Measurements from ENCODE around the gene ANKRD12.
A peak's percentile ranks its signal among the peaks of the same experiment; 100 is the strongest.

The ANKRD12 gene

DNA sequence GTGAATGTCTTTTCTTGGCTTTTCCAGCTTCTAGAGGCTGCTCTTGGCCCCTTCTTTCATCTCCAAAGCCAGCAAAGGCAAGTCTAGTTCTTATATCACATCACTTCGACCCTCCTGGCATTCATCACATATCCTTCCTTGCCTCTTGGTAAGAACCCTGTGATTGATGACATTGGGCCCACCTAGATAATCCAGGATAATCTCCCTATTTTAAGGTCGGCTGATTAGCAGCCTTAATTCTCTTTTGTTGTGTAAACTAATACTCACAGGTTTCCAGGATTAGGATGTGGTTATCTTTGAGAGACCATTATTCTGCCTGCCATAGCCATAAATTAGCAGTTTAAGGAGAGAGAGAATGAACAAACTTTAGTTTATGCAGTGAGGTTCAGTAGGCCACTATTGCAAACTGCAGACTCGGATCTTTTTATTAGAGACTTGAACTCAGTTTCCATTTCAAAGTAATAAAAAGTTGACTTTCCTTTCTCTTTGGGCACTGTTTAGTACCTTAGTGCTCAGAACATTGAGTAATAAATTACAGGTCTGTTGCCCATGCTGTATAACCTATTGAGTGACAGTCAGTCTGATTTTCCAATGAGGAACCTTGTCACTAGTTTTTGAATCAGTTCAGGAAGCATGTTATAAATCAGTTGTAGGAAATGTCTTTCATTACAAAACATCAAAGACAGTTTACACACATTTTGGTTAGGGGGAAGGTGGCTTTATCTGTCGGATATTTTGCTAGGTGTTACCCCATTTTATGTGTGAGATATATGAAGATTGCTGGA is 29.6 kb upstream of the ANKRD12 start:
- DNase-seq, result no peak

DNA sequence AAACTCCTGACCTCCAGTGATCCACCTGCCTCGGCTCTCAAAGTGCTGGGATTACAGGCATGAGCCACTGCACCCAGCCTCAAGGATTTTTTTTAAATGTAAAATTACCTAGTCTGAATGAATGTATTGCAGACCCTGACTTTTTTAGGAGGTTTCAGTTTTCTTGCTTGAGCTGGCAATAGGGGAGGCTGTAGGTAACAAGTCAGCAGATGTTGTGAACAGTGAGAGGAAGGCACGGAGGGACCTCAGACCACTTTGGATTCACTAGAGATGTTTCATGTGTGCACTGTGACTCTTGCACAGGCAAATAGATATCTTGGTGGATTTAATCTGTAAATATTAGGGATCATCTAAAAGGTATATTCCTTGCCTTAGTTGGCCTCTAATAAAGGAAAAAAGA is 27.7 kb upstream of the ANKRD12 start:
- DNase-seq, result no peak

DNA sequence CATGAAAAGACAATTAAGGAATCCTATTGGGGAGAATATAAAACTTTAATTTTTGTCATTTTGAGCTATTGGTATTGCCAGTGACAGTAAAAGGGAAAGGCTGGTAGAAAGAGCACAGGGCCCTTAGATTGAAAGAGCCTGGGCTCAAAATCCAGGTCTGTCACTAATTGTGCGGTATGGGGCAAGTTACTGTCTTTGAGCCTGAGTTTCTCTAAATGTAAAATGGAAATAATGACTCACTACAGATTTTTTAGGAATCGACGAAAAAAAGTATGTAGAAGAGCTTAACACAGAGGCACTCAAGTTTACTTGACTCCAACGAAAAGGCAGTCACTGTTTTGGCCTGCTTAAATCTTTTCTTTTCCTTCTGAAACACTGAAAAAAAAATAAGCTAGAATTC is 27.1 kb upstream of the ANKRD12 start:
- DNase-seq, result no peak

DNA sequence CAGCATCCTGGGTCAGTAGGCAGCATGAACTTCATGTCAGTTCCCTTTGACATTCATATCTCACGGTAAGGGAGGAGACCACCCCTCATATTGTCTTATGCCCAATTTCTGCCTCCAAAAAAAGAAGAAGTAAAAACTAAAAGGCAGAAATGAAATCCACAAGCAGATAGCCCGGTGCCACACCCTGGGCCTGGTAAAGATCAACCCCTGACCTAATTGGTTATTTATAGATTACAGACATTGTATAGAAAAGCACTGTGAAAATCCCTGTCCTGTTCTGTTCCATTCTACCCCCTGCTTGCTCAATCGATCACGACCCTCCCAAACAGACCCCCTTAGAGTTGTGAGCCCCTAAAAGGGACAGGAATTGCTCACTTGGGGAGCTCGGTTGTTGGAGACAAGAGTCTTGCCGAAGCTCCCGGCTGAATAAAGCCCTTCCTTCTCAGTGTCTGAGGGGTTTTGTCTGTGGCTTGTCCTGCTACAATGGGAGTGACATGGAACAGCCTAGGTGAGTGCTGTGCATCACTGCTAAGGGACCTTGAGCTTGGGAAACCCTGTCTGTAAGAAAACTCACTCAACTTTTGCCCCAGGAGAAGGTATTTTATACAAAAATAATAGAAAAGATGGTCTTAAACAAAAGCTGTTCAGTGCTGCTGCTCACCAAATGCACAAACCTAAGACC is 23.0 kb upstream of the ANKRD12 start:
- DNase-seq, result no peak

DNA sequence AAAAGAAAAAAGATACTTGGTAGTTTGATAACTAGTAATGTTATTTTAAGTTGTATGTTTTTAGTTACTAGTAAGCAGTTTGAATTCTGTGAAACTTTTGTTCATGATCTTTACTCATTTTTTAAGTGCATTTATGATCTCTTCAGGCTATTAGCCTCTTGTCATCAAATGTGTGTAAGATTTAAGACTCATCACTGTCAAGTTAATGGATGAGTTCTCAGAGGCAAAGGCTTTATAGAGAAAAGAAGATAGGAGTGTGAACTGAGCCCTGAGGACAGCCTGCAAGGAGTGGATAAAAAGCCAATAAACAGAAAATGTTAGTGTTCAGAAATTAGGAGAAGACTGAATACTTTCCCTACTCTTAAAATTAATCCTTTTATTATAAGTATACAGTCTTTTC is 20.6 kb upstream of the ANKRD12 start:
- no peak for DNase-seq

DNA sequence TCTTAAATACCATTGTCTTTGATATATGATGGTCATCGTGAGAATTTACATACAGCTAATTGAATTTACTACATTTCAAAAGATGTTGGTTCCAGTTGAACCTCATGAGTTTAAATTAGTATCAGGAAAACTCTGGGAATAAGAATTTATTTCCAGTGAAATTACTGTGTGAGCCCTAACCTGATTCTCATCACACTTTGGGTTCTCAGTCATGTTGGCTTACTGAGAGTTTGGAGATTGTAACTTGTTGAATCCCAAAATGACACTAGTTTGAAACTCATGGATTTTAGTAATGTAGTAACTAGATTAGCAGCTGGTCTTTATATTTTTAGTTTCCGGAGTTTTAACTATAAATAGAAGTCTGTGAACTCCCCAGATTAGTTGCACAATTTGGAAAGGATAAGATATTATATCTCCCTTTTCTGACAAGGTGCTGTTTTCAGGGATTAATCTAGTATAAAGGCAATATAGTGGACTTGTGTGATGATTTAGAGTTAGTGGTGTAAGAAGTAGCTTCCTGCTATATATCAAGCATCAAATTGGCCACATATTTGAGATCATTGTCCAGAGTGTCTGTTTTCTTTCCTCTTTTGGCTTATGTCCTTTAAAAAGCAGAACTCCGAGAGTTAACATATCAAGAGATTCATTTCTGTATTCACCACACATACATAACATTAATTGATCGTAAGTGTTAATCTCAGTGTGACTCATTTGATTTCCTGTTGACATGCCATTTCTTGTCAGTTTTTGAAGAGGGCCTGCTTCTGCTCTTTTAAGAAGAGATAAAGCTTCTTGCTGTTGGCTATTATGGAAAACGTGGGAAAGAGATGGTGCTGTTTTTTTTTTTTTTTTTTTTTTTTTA is 18.4 kb upstream of the ANKRD12 start:
- DNase-seq, result no peak

DNA sequence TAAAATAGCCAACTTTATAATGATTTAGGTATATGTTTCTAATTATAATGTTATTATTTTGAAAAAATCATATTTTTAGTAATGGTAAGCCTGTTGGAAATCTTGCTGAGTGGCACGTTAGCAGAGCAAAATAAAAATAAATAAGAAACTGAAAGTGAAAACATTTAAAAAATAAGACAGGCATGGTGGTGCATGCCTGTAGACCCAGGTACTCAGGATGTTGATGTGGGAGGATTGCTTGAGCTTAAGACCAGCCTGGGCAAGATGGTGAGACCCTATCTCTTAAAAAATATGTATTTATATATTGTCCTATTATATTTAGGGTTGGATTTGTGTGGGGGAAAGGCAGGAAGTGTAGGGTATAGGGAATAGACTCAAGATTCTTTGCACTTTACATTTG is 15.8 kb upstream of the ANKRD12 start:
- no peak for DNase-seq

DNA sequence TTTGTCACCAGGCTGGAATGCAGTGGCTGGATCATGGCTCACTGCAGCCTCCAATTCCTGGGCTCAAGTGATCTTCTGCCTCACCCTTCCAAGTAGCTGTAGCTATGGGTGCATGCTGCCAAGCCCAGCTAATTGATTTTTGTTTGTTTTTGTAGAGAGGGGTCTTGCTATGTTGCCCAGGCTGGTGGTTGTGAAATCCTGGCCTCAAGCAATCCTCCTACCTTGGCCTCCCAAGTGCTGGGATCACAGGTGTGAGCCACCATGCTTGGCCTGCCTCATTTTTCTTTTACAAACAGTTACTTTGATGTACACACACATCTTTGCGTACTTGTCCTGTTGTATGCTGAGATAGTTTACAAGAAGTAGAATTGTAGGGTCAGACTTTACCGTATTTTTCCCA is 13.1 kb upstream of the ANKRD12 start:
- no peak for DNase-seq

DNA sequence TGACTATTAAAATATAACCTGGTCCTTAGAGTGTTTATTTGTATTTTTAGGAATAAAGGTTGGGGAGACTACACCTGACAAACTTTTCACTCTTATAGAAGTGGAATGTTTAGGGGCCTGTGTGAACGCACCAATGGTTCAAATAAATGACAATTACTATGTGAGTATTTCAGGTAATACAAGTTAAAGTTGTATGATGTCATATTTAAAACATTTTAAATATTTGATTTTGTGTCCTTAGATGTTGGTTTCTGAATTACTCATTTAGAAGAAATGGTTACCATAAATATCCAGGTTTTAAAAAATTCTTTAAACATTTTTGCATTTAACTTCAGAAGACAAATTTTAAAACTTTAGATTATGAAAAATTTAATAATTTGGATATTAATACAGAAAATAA is 11.8 kb upstream of the ANKRD12 start:
- no peak for DNase-seq

DNA sequence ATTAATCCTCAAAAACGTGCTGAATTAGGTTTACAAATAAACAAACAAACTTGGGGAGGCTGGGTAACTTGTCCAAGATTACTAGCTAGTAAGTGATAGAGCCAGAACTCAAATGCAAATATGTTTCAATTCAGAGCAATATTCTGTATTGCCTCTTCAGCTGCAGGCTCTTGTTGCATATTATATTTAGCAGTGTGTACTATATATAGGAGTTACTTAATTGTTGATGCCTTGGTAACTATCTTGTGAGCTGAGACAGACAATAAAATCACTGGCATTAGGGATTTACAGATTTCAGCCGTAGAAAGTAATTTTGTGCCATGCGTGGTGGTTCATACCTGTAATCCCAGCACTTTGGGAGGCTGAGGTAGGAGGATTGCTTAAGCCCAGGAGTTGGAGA is 10.2 kb upstream of the ANKRD12 start:
- DNase-seq, result no peak

DNA sequence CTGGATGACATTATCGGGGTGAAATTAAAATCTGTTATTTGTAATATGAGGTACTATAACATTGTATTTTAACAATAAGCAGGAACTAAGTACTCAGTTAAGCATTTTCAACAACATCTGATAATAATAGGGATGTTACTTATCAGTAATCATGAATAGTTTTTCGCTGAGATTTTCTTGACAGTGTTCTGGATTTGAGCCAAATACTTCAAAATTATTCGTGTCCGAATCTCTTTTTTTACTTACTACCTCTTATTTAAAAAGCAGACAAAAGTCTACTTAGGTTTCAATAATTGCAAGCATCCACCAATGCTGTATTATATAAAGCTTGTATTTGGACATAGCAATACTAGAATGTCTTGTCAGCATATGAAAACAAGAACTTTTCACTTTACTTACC is 6.4 kb upstream of the ANKRD12 start:
- no peak for DNase-seq

DNA sequence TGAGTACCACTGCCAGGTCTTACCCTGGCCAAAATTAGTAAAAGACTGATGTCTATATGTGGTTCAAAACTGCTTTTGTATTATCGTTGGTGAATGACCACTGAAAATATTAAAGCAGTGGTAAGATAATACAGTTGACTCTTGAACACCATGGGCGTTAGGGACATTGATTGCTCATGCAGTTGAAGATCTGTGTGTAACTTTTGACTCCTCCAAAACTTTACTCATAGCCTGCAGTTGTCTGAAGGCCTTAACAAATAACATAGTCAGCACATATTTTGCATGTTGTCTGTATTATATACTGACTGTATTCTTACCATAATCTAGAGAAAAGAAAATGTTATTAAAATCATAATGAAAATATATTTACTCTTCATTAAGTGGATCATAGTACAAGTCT is 5.8 kb upstream of the ANKRD12 start:
- no peak for DNase-seq

DNA sequence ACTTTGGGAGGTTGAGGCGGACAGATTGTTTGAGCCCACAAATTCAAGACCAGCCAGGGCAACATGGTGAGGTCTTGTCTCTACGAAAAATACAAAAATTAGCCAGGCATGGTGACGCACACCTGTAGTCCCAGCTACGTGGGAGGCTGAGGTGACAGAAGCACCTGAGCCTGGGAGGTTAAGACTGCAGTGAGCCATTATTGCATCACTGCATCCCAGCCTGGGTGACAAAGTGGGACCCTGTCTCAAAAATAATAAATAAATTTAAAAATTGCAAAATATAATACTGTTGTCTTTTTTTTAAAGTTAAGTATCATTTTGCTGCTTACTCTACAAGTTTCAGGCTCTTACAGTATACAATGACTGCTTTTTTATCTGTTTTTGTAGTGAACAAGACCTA is 4.0 kb upstream of the ANKRD12 start:
- DNase-seq, result no peak

DNA sequence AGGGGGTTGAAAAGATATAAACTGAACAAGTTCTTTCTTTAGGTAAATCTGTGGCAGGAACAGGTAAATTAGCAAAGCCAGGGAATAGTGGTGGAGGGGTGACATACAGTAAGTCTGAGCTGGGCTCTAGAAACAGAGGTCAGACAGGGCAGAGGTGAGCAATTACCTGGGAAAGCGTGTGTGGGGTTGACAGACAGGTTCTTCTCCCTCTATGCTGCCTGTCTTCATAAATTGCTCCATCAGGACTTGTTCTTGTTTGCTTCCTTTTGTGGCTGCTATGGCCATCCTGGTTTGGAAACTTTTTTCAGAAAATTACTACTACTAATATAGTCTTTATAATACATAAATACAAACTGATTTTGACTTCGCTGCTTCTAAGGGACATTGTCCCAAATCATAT is 3.4 kb upstream of the ANKRD12 start:
- no peak for DNase-seq

DNA sequence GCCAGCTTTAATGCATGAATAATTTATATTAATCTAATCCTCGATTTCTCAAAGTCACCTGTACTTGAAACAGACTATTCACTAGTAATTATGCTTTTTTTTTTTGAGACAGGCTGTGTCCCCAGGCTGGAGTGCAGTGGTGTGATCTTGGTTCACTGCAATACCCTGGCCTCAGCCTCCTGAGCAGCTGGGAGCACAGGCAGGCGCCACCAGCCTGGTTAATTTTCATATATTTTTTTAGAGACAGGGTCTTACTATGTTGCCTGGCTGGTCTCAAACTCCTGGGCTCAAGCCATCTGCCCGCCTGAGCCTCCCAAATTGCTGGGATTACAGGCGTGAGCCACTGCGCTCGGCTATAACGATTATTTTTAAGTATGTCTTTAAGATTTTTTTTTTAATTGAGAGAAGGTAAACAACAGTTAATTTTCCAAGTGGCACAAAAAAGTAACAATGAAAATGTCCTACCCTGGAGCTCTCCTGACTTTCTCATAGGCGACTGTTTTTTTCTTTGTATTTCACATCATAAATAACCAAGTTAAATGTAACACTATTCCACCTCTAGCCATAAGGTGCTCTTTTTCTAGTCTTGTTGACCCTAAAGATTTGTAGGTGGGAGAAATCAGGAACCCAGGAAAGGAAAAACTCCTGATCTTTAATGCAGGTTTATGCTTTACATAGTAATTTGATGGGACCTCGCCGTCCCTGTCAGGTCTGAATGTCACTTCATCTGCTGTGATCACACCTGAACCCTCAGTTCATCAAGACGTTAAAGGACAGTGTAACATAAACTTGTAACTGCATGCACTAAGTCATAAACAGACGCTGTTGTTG is 1.3 kb upstream of the ANKRD12 start:
- peak; percentile 8 for DNase-seq

DNA sequence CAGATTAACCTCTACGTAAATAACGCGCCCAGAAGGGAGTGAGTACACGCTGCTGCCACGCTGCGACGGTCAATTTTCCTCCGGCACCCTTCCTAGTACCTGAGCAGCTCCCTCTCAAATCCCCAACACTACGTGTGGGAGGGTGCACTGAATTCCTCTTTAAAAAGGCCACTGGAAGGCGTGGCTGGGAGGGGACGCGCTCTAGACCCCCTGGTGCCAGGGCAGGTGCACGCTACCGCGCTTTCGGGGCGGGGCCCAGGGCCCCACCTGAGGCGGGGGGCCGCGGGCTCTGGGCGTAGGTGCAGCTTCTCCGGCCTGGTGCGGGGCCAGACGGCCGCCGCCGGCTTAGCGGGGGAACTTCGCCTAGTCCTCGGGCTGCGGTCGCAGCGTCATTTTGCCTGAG is 668 bp upstream of the ANKRD12 start:
- DNase-seq, result peak; percentile 33

DNA sequence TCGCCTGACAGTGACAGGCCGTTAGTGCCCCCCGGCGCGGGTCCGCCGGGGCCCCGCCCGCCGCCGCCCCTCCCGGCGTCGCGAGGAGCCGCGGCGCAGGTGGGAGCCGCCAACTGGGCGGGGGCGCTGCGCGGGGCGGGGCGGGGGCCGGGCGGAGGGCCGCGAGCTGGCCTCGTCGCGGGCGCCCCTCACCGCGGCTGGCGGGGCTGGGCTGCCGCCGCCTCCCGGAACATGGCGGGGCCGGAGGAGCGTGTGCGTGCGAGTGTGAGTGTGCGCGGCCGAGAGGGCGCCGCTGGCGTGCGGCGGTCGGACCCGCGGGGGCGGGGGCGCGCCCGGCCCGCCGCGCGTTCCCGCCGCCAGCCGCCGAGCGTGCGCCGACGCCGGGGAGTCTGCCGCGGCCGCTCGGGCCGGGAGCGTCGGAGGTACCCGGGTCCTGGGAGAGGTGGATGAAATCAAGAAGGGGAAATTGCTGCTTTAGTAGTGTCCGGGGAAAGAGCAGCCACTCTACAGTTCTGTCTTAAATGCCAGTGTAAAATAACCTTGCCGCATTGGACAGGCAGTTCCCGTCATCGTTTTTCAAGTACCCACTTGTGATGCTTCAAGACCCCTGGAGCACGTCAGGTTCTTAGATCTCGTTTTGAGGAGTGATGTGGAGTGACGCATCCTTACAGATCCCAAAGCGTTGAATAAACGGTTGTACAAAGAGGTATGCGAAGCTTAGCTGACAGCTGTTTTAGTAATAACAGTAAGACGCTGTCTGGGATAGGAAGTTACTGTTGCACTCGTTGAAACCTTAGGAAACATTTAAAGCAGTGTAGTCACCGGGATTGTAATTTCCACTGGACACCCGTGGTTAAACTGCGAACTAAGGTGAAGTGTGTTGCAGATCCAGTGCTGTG is 836 bp downstream of the ANKRD12 start:
- DNase-seq, result peak; percentile 6

DNA sequence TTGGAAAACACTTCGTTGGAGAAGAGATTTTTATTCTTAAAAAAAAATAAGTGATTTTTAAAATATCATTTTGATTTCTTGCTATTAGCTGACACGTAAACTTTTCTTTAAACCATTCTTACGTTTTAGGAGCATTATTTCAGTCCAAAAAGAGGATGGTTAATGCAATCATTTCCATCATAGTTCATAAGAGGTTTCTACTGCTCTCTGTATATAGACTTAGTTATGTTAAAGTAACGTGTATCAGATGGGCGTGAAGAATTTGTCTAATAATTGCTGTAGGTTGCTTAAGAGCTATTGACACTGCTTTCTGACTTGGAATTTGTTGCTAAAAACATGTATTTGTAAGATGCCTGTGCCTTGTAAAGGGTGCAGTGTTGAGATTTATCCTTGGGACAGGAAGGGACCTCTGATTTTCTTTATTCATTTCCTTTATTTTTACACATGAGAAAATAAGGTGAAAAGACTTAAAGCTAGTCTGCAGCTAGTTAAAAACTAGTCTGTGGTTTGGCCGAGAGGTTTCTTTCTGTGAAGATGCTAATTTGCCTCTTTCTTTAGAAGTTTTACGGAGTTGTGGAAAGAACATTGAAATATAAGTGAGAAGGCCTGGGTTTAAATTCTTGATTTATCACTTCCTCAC is 2.9 kb downstream of the ANKRD12 start:
- no peak for DNase-seq

DNA sequence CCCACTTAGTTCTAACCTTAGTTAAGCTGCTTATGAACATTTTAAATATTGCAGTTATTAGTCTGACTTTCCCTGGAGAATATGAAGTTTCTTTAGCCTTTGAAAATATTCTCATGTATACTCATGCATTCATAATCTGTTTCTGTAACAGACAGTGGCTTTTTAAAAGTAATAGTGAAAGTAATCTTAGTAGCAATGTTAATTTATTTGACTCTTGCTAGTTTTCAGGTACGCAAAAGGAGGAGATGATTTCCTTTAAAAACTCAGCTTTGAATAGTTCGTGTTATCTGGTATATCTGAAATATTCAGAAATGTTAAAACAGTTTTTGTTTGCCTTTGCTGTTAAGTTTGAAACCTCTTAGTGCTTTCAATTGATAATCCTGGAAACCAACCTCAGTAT is 3.8 kb downstream of the ANKRD12 start:
- no peak for DNase-seq

DNA sequence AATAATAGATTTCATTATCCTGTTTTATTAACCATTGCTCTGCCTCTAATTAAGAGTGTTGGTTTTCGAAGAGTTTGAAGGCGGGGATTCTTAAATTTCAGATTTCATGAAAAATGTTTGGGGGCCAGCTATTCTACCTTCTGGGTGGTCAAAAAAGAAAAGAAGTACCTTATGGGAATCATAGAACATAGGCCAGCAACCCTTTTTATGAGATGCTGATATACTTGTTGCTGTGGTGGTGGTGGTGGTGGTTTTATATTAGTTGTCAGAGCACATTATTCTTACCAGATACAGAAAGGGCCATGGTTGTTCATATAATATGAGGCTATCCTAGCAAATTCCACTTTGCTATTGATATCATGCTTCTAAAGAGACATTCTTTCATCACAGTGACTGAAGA is 4.4 kb downstream of the ANKRD12 start:
- DNase-seq, result no peak

DNA sequence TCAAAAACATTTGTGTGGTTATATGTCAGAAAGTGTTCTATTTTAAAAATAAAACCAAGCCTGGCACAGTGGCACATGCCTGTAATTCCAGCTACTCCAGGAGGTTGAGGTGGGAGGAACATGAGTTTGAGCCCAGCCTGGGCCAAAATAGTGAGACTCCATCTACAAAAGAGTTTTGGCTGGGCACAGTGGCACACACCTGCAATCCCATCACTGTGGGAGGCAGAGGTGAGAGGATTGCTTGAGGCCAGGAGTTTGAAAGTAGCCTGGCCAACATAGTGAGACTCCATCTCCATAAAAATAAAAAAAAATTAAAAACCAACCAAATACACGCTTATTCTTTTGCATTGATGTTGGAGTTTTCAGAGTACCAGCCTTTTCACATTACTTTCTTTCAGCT is 9.6 kb downstream of the ANKRD12 start:
- no peak for DNase-seq

All from NCI-H1694 (cell line).